Stimulated activated CD4-positive, alpha-beta T cell treated with anti-CD3 and anti-CD28 coated beads, Interleukin-12 subunit alpha, Interleukin-12 subunit beta, amount 100 ng/mL, for 4 hours (primary cell): Measurements from ENCODE around the gene SSH3.
A peak's percentile ranks its signal among the peaks of the same experiment; 100 is the strongest.

Experiments
- DNase-seq: peaks from one replicate; pipeline ENCODE4 v3.0.0-alpha.2; 2020

Gene SSH3

DNA sequence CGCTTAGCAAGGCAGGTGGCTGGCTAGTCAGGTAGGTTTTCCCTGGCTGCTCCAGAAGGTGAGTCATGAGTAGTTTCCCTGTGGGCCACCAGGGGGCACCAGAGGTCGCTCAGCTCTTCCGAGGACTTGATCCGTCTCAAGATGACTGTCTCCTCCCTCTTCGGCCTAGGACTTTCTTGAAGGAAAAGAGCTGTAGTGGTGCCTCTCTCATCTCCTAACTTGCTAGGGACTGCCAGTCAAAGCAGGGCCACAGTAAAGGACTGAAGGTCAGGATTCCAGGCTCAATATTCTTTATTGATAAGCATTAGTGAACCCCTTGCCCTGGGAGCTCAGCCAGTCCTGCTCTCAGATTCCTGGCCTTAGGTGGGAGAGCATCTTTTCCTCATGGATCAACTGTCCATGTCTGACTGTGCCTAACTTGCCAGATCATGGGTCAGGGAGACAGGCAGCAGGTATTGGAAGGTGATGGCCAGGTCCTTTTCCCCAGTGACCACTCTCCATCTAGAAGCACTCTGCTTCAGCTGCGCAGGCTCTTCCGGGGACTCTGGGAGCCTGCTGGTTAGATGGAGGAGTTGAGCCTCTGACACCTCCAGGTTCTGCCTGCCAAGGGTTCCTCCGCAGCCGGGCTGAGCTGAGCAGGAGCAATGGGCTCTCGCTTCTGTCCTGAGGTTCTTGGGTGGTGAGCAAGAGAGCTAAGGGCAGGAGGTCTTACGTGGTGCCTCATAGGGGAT lies 48.1 kb downstream of the SSH3 start:
- DNase-seq = peak; percentile 63

DNA sequence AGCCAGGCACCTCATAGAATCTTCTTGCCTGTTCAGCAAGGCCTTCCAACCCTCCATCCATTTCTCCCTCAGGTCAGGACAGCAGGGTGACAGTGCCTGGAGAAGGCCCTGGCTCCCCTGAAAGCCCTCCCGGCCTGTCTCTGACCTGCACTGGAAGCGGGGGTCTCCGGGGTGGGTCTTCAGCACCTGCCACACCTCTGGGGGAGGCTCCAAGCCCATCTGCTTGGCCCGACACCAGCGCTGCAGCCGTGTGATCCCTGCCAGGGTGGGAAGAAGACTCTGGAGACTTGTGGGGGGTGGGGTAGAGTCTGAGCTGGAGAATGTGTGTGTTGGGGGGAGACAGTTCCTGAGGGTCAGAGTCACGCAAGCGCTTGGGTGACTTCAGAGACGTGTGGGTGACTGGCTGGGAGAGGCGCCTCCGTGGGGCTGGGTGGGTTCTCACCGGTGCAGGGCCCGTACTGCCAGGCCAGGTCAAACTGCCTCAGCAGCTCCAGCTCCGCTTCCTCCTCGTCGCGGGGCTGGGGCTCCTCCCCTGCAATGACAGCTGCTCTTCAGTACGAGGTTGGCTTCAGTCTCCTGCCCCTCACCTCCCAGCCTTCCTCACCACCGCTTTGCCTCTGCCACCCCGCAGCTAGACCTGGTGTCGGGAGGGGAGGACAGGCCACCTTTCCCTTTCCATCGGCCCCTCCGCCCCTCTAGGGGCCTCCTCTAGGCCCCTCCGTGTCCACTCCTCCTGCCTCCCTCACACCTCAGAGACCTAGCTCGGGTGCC lies 49.4 kb downstream of the SSH3 start:
- no peak for DNase-seq

DNA sequence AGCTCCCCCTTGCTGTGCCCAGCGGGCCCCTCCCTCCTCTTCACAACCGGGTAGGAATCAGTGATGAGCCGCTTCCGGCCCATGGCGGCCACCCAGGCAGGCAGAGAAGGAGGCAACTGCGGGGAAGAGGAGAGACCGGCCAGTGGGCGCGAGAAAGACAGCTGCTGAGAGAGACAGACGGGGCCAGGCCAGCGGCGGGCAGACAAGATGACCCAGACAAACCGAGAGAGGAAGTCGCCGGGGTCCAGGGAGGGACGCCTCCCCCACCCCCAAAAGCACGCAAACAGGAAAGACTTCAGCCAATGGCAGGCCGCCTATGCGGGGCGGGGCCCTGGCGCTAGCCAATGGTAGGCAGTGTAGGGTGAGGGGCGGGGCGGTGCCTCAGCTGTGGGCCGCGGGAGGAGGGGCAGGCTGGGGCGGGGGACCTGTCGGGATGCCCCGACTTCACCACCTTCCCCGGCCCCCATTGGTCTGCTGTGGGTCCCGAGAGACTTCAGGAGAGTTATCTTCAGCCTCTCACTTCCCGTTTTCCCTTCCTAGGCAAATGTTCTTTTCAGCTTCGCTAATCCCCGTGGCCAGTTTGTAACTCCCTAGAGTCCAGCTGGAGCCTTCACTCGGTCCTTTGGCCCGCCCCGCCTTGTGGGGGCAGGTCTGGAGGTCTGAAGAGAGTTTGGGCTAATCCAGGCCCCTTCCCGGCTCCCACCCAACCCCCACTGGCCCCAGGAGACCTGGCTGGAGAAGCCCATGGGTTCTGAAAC lies 50.2 kb downstream of the SSH3 start, which contains the start of gene POLD4:
TSS of gene POLD4 (minus strand) at position 230 of the 758 bp plus-strand sequence. CDS start at position 83, 147 bp downstream.
- DNase-seq = peak; percentile 95

DNA sequence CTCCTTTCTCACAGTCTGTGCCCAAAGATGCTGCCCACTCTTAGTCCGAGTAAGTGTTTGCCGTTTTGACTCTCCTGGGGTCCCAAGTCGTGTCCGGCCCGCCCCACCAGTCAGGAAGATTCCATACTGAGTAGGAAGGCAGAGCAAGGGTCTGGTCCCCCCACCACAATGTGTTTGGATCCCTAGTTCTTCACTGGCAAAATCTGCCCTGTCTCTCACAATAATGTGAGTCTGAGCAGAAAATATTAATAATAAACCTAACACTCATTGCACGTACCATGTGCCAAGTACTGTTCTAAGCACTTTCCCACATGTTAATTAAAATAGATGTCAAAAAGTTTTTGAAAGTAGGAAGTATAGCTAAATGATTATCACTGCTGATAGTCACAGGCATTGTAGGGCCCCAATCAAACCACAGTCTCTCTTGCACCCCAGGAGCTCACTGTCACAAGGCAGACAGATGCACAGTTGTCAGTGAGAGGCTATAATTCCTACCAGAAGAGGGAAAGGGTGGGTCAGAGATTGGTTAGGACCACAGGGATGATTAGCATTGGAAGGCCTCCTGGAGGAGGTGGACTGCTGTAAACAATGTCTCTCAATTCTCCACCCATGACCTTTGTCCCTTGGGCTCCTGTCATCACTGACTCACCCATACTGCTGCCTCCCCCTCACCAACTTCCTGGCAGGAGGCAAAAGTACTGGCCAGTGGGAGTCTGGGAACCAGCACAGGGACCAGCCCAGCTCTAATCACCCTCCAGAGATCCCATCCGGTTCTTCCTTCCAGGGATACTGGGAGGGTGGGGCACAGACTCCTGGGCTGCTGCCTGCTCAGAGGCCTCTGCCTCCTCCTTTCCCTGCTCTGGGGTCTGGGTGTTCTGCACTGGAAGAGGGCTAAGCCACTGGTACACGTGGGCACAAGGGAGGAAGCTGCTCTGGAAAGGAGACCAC lies 51.0 kb downstream of the SSH3 start:
- DNase-seq = no peak

DNA sequence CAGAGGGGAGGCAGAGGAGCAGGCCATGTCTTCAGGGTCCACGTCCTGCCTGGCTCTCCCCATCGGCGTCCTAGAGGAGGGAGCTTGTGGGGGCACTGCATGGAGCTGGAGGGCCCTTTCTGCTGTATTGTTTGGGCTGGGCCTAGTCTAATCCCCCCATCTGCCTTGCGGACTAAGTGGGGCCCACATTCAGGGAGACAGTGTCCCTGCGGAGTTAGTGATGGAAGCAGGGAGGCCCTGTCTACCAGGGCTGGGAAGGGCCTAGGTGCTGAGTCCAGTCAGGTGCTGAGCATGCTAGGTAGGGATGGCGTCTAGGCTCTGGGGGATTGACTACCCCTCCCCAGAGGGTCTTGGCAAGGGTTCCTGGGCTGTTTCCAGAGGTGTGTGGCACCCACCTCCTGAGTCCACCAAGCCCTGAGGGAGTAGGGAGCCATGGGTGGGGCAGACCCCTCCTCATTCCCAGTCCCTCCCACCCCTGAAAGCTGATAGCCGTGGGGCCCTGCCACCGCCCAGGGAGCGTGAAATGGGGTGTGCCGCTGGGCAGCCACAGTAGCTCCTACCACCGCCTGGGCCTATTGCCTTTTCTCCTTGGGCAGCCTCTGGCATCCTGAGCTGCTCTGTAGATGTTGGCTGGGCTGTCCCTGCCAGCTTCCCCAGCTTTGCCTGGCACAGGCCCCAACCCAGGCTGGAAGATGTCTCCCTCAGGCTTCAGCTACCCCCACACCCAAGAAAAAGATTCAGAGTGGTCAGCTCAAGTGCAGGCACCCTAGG lies 51.9 kb downstream of the SSH3 start:
- DNase-seq = no peak

DNA sequence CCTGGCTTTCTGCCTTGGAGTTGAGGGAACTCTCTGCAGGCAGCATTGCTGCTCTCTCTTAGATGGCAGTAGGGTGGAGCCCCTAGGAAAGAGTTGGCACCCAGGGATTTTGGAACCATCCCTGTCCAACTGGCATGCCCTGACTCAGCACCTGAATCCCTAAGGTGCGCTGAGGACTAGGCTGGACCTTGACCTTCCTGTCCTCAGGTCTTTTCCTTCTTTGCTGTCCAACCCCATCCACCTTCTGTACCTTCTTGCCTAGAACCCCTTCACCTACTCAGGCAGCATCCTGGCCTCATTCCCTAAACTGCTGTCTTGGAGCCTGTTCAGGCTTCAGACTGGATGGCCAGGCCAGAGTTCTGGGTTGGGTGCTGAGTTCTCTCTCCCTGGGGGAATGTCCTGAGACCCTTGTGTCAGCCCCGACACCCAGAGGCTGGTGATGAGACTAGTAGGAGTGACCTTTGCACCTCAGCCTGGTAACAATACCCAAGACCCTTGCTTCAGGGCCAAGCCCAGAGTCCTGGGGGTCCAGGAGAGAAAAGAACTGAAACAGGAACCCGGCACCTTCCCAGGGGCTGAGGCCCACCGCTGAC lies 52.6 kb downstream of the SSH3 start:
- DNase-seq = no peak

DNA sequence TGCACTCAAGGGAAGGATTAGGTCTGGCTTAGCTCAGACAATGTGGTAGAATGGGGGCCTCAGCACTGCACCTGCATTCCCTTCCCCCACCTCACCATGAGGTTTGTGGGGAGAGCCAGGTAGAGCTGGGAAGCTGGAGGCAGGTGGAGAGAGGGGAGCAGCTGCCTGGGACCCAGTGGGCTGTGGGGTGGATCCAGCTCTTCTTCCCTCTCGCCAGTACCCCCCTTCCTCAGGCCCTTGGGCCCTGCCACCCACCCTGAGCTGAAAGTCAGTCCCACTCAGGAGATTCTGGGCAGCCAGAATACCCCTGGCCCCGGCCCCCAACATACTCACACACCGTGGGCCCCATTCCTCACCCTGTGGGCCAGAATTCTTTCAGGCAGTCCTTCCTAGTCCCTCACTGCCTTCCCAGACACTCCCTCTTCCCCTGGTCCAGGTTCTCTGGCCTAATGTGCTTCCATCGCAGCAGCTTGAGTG lies 53.1 kb downstream of the SSH3 start:
- no peak for DNase-seq

DNA sequence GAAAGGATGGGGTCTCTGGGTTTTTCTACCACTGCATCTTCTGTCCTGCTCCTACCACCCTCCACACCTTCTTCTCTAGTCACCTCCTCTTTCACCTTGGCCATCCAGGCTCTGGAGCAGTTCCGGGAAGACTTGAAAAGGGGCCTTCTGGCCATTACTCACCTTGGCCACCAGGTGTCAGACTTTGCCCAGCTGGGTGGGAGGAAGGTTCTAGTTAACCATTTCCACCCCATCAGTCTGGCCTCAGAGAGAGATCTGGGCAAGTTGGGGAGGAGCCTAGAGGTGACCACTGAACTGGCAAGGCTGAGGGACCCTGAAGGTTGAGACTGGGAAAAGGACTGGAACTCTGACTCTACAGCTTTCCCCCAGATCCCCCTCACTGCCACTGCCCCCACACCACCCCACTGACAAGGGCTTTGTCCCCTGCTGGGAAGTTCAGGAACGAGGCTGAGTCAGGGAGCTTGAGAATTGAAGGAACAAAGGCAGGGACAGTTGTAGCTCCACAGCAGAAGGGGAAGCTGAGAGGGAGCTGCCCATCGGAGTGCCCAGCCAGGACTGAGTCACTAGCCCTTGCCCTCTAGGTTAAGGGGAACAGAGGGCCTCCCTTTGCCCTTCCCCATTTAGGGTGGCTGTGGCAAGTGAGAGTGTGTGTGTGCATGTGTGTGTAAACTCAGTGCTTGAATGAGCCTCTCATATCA lies 53.7 kb downstream of the SSH3 start:
- peak; percentile 45 for DNase-seq

DNA sequence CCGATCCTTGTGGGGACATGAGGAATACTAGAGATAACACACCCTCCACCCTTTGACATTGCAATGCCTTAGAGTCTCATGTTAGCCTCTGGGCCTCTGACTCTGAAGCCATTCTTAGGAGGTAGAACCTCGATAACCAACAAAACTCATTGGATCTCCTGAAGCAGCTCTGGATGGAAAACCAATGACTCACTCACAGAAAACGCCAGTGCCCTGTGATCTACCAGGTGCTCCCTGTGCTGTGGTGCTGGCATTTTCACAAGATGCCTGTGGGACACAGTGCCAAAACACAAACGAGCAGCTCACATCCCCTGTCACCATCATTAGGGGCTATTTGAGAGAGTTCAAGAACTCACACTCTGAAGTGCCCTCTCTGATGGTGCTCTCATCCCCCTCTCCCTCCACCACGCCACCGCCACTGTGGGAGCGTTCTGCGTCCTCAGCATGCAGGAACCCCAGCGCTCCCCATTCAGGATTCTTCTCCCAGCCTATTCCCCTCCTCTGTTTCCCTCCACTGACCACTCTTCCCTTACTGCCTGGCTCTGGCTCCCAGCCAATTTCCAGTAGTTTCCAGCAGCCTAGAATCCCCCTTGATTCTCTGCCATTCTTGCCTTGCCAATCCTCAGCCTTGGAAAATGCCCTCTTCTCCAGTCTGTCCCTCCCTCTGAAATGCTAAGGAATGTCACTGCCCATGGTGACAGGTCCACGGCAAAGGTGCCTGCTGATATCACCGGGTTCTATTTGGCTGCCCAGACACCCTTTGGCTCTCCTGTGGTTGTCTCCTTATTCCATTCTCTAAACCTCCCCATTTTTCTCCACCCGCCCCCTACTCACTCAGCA lies 54.7 kb downstream of the SSH3 start:
- no peak for DNase-seq
